Activated B cell treated with CpG ODN at 0.5 μM for 24 hours (primary cell): Measurements from ENCODE around the gene PLCD4. TPM values are rescaled to one million over a fixed set of nuclear protein-coding genes. Genes with fewer than 3 reads are reported as not detected.
A peak's percentile ranks its signal among the peaks of the same experiment; 100 is the strongest.

Experiments
- ATAC-seq: fragments of 200-7000 bp; cut with Tn5 transposase; one replicate; pipeline ENCODE4 v1.10.0; 2021; ENCODE audit warnings: low read depth, mild to moderate bottlenecking, moderate library complexity
- CTCF ChIA-PET: fragments of 350-600 bp; sonication (Branson Sonifier 250); formaldehyde crosslinking; loops from one replicate; lab custom pipeline; 2021; ENCODE audit warnings: antibody characterized with exemption; lab: Charles Lee
- POLR2A ChIA-PET: fragments of 350-600 bp; sonication (Branson Sonifier 250); formaldehyde crosslinking; loops from one replicate; lab custom pipeline; 2021; ENCODE audit warnings: antibody characterized with exemption; lab: Charles Lee
- DNase-seq: peaks from one replicate; pipeline ENCODE4 v3.0.0; 2022
- H3K27ac Mint-ChIP-seq: one replicate; pipeline ENCODE4 v1.8.0; 2020; ENCODE audit warnings: mixed read lengths
- H3K27me3 Mint-ChIP-seq: one replicate; pipeline ENCODE4 v1.8.0; 2021; ENCODE audit warnings: mixed read lengths
- H3K36me3 Mint-ChIP-seq: one replicate; pipeline ENCODE4 v1.8.0; 2021; ENCODE audit warnings: low read depth, mixed read lengths
- H3K4me1 Mint-ChIP-seq: one replicate; pipeline ENCODE4 v1.8.0; 2021; ENCODE audit warnings: mixed read lengths
- H3K4me3 Mint-ChIP-seq: one replicate; pipeline ENCODE4 v1.8.0; 2020; ENCODE audit warnings: mild to moderate bottlenecking, mixed read lengths
- H3K9me3 Mint-ChIP-seq: one replicate; pipeline ENCODE4 v1.8.0; 2020; ENCODE audit warnings: mixed read lengths
- CTCF ChIP-seq: fragments of 200-600 bp; IDR thresholded peaks from one replicate; pipeline ENCODE4 v1.8.0; 2022; ENCODE audit warnings: antibody characterized with exemption, mild to moderate bottlenecking
- intact Hi-C: fragments of 100-400 bp; cut with micrococcal nuclease; formaldehyde crosslinking; loops from one replicate; pipeline ENCODE4 v1.15.1; 2024
- total RNA-seq: library from RNA; stranded (reverse); gene quantifications from 2 replicates; pipeline ENCODE4 v1.2.3, GENCODE V29; 2022

Gene PLCD4
- total RNA-seq, 1 donor from 2014 or later, result 0.64 TPM

DNA sequence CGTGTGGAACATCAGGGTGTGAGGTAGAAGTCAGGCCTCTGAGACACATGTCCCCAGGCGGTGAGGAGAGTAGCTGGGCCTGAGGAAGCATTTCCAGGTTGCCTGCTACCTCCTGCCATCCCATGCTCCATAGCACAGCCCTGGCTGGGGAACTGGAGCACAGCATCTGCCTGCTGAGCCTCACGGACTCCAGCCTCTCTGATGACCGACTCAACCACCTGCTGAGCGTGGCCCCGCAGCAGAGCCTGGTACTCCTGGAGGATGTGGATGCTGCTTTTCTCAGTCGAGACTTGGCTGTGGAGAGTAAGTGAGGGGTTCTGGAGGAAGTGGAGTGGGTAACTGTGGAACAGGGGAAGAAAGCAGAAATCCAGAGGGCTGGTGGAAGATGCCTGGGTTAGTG, 54.7 kb downstream of the PLCD4 start:
- Mint-ChIP-seq H3K4me1 (peaks cover 28% of the 10 kb centered on the region), H3K27me3 (no peaks in the 10 kb centered on the region), H3K36me3 (peaks cover 71% of the 10 kb centered on the region), H3K9me3 (no peaks in the 10 kb centered on the region), H3K27ac (no peak overlapping the region), H3K4me3 (no peak overlapping the region)
- no peak for DNase-seq
- POLR2A ChIA-PET, result no interaction called here
- no peak for ATAC-seq
- CTCF ChIA-PET, result no interaction called here
- TF ChIP-seq CTCF, result no peak
- intact Hi-C loops, result no loop called here

GRCh38 chr2:218662827-218663226, 55.1 kb downstream of the PLCD4 start:
- intact Hi-C loops, result no loop called here
- peaks cover 25% of the 10 kb centered on the region for H3K4me1 Mint-ChIP-seq
- no peak for ATAC-seq
- no peak for TF ChIP-seq CTCF
- no peaks in the 10 kb centered on the region for H3K27me3 Mint-ChIP-seq
- CTCF ChIA-PET, result interaction anchor here (0.5 kb wide), 1 partner anchor 548 kb away, joined by 3 read pairs; no protein-coding TSS in a partner anchor
- peaks cover 74% of the 10 kb centered on the region for H3K36me3 Mint-ChIP-seq
- no peak overlapping the region for H3K27ac Mint-ChIP-seq
- no peak overlapping the region for H3K4me3 Mint-ChIP-seq
- POLR2A ChIA-PET, result no interaction called here
- no peaks in the 10 kb centered on the region for H3K9me3 Mint-ChIP-seq
- DNase-seq, result no peak

DNA sequence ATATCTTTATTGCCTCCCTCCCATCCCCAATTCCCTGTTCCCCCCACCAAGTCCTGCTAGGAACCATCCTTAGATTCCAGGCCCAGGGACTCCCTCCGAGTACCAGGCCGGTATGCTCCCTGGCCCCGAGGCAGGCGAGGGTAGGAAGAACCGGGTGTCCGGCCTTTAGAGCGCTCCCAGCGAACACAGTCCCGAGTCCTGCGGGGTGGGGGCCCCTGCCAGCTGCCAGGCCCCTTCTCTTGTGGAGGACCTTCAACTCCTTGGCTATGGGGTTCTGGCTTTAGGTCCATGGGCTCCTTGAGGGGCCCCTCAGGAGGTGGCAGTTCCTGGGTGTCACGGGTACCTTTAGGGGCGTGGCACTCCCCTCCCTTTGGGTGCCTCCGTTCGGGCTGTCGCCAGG, 56.2 kb downstream of the PLCD4 start:
- no peak for TF ChIP-seq CTCF
- no peaks in the 10 kb centered on the region for H3K27me3 Mint-ChIP-seq
- no peak for DNase-seq
- intact Hi-C loops, result no loop called here
- no peak for ATAC-seq
- ChIA-PET CTCF (no interaction called here), POLR2A (interaction anchor here (0.6 kb wide), 1 partner anchor 233 kb away, joined by 5 read pairs; no protein-coding TSS in a partner anchor)
- no peaks in the 10 kb centered on the region for H3K9me3 Mint-ChIP-seq
- H3K4me3 Mint-ChIP-seq, result no peak overlapping the region
- no peak overlapping the region for H3K27ac Mint-ChIP-seq
- H3K36me3 Mint-ChIP-seq, result peaks cover 79% of the 10 kb centered on the region
- H3K4me1 Mint-ChIP-seq, result peaks cover 15% of the 10 kb centered on the region

GRCh38 chr2:218664653-218665052, 57.0 kb downstream of the PLCD4 start:
- POLR2A ChIA-PET, result no interaction called here
- ATAC-seq (no peak), DNase-seq (no peak)
- H3K27ac Mint-ChIP-seq, result no peak overlapping the region
- no peaks in the 10 kb centered on the region for H3K27me3 Mint-ChIP-seq
- H3K9me3 Mint-ChIP-seq, result no peaks in the 10 kb centered on the region
- intact Hi-C loops, result no loop called here
- peaks cover 9% of the 10 kb centered on the region for H3K4me1 Mint-ChIP-seq
- CTCF ChIA-PET, result no interaction called here
- no peak overlapping the region for H3K4me3 Mint-ChIP-seq
- H3K36me3 Mint-ChIP-seq, result peaks cover 72% of the 10 kb centered on the region
- TF ChIP-seq CTCF, result no peak

DNA sequence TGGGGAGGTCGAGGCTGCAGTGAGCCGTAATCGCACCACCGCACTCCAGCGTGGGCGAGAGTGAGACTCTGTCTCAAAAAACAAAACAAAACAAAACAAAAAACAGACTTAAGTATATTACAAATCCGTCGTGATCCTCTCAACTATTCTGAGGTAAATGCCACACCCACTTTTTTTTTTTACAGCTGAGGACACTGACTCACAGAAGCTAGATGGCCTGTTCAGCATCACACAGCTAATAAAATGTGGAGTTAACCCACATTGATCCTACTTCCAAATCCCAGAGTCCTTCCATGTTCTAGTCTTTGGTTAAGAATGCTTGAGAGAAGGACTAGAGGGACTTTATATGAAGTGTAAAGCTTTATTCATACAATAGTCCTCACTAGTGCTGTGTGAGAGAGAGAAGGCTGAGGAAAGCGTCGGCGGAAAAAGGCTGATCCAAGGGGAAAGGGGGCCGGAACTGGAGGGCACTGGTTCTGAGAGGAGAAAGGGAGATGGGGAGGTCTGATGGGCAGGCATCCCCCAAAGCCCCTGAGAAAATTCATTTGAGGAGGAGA, 63.5 kb downstream of the PLCD4 start:
- TF ChIP-seq CTCF, result no peak
- DNase-seq, result no peak

More for the DNA sequence above, 63.5 kb downstream of the PLCD4 start:
- H3K36me3 Mint-ChIP-seq, result peaks cover 31% of the 10 kb centered on the region
- no peaks in the 10 kb centered on the region for H3K9me3 Mint-ChIP-seq
- CTCF ChIA-PET, result interaction anchor here (0.9 to 1.3 kb wide), 2 partner anchors 12 to 43 kb away, joined by 3 to 10 read pairs; partner anchors contain the start of genes BCS1L and ZNF142
- peak overlapping the region; percentile 97 for H3K27ac Mint-ChIP-seq
- H3K4me3 Mint-ChIP-seq, result peak overlapping the region; percentile 99
- POLR2A ChIA-PET, result interaction anchor here (0.5 to 3.1 kb wide), 7 partner anchors 12 to 526 kb away, joined by 3 to 61 read pairs (median 4); partner anchors contain the start of genes BCS1L, CNPPD1, TTLL4 and ZNF142
- no peaks in the 10 kb centered on the region for H3K27me3 Mint-ChIP-seq
- intact Hi-C loops, result loop anchor here (5.0 kb wide), 3 partner anchors 176 to 716 kb away; partner anchors contain the start of genes ARPC2 and DNPEP
- peaks cover 21% of the 10 kb centered on the region for H3K4me1 Mint-ChIP-seq
- no peak for ATAC-seq
